ENCODE measurements around the gene SEMA3D.

The SEMA3D gene

GRCh38 chr7:84946549-84946948 is 240.3 kb downstream of the SEMA3D start:
- Histone ChIP-seq H3K9me3 (no peaks in the 10 kb centered on the region), H3K36me3 (replicated peaks) (no peaks in the 10 kb centered on the region), H3K4me3 (no peak overlapping the region), H3K4me1 (no peaks in the 10 kb centered on the region), H3K27me3 (ENCODE audit: low read depth) (no peaks in the 10 kb centered on the region)
- no peak for DNase-seq (ENCODE audit: low spot score in 2 of 2)
- in situ Hi-C loops (cut with MboI; ENCODE audit: low sequenced_read_pairs): no loop called here
